Ishikawa (cell line): ENCODE measurements around the gene PSENEN.

ENCODE experiments used
- CEBPB ChIP-seq: IDR thresholded peaks from 2 replicates; pipeline ENCODE4 v1.6.1; 2012
- CREB1 ChIP-seq: IDR thresholded peaks from 2 replicates; pipeline ENCODE4 v1.6.1; 2012; ENCODE audit warnings: low read depth
- EGR1 ChIP-seq: IDR thresholded peaks from 2 replicates; pipeline ENCODE4 v1.6.1; 2012
- EP300 ChIP-seq: IDR thresholded peaks from 2 replicates; pipeline ENCODE4 v1.6.1; 2012; ENCODE audit warnings: borderline replicate concordance
- FOXM1 ChIP-seq: IDR thresholded peaks from 2 replicates; pipeline ENCODE4 v1.6.1; 2012; ENCODE audit warnings: low read depth, borderline replicate concordance
- NFIC ChIP-seq: IDR thresholded peaks from 2 replicates; pipeline ENCODE4 v1.6.1; 2012
- RAD21 ChIP-seq: IDR thresholded peaks from 2 replicates; pipeline ENCODE4 v1.6.1; 2012; ENCODE audit warnings: low read depth
- TAF1 ChIP-seq: IDR thresholded peaks from 2 replicates; pipeline ENCODE4 v1.6.1; 2012; ENCODE audit warnings: low read depth, mild to moderate bottlenecking
- TCF12 ChIP-seq: IDR thresholded peaks from 2 replicates; pipeline ENCODE4 v1.6.1; 2012; ENCODE audit warnings: low read depth
- TEAD4 ChIP-seq: IDR thresholded peaks from 2 replicates; pipeline ENCODE4 v1.6.1; 2012
- YY1 ChIP-seq: IDR thresholded peaks from 2 replicates; pipeline ENCODE4 v1.6.1; 2012; ENCODE audit warnings: low read depth
- ZBTB7A ChIP-seq: IDR thresholded peaks from 2 replicates; pipeline ENCODE4 v1.6.1; 2012; ENCODE audit warnings: low read depth
- TF ChIP-seq, protein P1 (sequence below): IDR thresholded peaks from 2 replicates; pipeline ENCODE4 v1.6.1; 2012
- TF ChIP-seq, protein P2 (sequence below): IDR thresholded peaks from 2 replicates; pipeline ENCODE4 v1.6.1; 2012
- TF ChIP-seq, protein P3 (sequence below): IDR thresholded peaks from 2 replicates; pipeline ENCODE4 v1.6.1; 2012; ENCODE audit warnings: low read depth, mild to moderate bottlenecking

PSENEN gene

DNA sequence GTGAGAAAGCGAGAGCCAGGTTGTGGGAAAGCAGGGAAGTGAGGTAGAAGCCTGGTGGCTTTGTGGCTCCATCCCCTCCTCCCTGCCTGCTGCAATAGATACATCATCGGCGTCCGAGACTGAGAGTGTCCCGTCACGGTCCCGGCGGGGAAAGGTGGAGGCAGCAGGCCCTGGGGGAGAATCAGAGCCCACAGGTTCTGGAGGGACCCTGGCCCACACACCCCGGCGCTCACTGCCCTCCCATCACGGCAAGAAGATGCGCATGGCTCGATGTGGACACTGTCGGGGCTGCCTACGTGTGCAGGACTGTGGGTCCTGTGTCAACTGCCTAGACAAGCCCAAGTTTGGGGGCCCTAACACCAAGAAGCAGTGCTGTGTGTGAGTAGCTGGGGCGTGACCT is 22.6 kb upstream of the PSENEN start:
- no peak for TF ChIP-seq YY1
- TF ChIP-seq EP300, result no peak
- TF ChIP-seq EGR1, result no peak
- TF ChIP-seq, protein P1, sequence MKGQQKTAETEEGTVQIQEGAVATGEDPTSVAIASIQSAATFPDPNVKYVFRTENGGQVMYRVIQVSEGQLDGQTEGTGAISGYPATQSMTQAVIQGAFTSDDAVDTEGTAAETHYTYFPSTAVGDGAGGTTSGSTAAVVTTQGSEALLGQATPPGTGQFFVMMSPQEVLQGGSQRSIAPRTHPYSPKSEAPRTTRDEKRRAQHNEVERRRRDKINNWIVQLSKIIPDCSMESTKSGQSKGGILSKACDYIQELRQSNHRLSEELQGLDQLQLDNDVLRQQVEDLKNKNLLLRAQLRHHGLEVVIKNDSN, result no peak
- TF ChIP-seq TEAD4, result no peak
- no peak for TF ChIP-seq TCF12
- TF ChIP-seq TAF1, result no peak
- no peak for TF ChIP-seq FOXM1
- TF ChIP-seq, protein P2, sequence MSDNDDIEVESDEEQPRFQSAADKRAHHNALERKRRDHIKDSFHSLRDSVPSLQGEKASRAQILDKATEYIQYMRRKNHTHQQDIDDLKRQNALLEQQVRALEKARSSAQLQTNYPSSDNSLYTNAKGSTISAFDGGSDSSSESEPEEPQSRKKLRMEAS, result no peak
- TF ChIP-seq, protein P3, sequence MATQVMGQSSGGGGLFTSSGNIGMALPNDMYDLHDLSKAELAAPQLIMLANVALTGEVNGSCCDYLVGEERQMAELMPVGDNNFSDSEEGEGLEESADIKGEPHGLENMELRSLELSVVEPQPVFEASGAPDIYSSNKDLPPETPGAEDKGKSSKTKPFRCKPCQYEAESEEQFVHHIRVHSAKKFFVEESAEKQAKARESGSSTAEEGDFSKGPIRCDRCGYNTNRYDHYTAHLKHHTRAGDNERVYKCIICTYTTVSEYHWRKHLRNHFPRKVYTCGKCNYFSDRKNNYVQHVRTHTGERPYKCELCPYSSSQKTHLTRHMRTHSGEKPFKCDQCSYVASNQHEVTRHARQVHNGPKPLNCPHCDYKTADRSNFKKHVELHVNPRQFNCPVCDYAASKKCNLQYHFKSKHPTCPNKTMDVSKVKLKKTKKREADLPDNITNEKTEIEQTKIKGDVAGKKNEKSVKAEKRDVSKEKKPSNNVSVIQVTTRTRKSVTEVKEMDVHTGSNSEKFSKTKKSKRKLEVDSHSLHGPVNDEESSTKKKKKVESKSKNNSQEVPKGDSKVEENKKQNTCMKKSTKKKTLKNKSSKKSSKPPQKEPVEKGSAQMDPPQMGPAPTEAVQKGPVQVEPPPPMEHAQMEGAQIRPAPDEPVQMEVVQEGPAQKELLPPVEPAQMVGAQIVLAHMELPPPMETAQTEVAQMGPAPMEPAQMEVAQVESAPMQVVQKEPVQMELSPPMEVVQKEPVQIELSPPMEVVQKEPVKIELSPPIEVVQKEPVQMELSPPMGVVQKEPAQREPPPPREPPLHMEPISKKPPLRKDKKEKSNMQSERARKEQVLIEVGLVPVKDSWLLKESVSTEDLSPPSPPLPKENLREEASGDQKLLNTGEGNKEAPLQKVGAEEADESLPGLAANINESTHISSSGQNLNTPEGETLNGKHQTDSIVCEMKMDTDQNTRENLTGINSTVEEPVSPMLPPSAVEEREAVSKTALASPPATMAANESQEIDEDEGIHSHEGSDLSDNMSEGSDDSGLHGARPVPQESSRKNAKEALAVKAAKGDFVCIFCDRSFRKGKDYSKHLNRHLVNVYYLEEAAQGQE, result no peak

DNA sequence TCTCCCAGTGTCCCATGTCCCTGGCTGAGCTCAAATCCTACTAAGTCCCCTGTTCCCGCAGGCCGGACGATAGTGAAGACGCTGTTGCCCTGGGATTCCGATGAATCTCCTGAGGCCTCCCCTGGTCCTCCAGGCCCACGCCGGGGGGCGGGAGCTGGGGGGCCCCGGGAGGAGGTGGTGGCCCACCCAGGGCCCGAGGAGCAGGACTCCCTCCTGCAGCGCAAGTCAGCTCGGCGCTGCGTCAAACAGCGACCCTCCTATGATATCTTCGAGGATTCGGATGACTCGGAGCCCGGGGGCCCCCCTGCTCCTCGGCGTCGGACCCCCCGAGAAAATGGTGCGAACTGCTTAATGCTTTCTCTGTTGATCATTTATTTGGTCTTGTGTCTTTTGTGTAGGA is 21.8 kb upstream of the PSENEN start:
- TF ChIP-seq, protein P2, result no peak
- TF ChIP-seq TEAD4 (no peak), CEBPB (no peak), ZBTB7A (no peak), RAD21 (no peak), NFIC (no peak), FOXM1 (no peak)

DNA sequence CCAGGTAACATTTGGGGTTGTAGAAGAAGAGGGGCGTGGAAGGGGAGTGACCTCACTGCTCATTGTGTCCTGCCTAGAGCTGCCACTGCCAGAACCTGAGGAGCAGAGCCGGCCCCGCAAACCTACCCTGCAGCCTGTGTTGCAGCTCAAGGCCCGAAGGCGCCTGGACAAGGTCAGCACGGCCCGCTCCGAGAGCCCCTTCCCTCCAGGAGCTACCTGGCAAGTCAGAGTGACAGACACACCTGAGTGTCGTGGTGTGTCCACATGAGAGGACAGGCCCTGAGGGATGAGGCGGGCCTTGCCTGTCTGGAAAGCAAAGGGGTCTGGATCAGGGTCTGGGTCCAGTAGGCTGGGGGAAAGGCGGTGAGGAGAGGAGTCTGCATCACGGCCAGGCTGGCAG is 20.9 kb upstream of the PSENEN start:
- TF ChIP-seq, protein P2, result no peak
- TF ChIP-seq, protein P1, result no peak
- TF ChIP-seq FOXM1 (no peak), RAD21 (no peak), CREB1 (no peak), YY1 (no peak), CEBPB (no peak), TCF12 (no peak), EP300 (no peak), ZBTB7A (no peak), NFIC (no peak), TEAD4 (no peak), EGR1 (no peak), TAF1 (no peak)
- TF ChIP-seq, protein P3, result no peak

DNA sequence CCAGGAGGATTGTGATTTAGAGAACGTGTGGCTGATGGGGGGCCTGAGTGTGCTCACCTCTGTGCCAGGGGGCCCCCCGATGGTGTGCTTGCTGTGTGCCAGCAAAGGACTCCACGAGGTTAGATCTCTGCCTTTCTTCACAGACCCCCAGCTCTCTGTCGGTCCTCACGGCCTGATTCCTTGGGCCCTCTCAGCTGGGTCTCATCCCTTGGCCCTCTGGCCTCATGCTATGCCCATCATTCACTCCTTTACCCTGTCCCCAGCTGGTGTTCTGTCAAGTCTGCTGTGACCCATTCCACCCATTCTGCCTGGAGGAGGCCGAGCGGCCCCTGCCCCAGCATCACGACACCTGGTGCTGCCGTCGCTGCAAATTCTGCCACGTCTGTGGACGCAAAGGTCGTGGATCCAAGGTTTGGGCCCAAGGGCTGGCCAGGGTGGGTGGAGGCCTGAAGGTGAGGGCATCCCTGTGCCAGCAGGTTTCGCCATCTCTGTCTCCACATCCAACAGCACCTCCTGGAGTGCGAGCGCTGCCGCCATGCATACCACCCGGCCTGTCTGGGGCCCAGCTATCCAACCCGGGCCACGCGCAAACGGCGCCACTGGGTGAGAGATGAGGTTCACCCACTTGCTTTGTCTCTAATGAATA is 20.1 kb upstream of the PSENEN start:
- no peak for TF ChIP-seq TAF1
- TF ChIP-seq, protein P2, result no peak
- no peak for TF ChIP-seq ZBTB7A
- no peak for TF ChIP-seq TEAD4
- TF ChIP-seq, protein P3, result no peak
- TF ChIP-seq EP300, result no peak
- TF ChIP-seq CREB1, result no peak
- TF ChIP-seq CEBPB, result no peak
